Activated T-cell treated with anti-CD3 and anti-CD28 coated beads for 4 hours (primary cell): ENCODE data around the gene PCGF3.
"Not testable (repeated sequence)": the region's sequence is repeated elsewhere in the genome, so short reads cannot be mapped to it uniquely, and the experiment has no call there.

ENCODE experiments used
- DNase-seq: peaks from one replicate; pipeline ENCODE4 v3.0.0-alpha.2; 2020

The PCGF3 gene

DNA sequence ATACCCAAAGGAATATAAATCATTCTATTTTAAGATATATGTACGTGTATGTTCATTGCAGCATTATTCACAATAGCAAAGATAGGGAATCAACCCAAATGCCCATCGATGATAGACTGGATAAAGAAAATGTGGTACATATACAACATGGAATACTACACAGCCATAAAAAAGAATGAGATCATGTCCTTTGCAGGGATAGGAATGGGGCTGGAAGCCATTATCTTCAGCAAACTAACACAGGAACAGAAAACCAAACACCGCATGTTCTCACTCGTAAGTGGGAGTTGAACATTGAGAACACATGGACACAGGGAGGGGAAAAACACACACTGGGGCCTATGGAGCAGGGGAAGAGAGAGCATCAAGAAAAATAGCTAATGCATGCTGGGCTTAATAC lies 101.3 kb downstream of the PCGF3 start:
- not testable (repeated sequence) for DNase-seq

DNA sequence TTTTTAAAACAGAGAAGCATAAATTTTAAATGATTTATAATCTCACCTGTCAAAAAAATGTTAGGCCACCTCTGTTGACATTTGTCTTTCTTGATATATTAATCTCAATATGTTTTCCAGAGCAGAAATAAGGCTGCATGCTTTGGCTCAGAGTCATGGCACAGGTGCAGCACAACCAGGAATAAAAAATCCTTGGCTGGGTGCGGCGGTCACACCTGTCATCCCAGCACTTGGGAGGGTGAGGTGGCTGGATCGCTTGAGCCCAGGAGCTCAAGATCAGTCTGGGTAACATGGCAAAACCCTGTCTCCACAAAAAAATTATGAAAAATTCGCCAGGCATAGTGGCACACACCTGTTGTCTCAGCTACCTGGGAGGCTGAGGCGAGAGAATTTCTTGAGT lies 102.2 kb downstream of the PCGF3 start:
- no peak for DNase-seq

DNA sequence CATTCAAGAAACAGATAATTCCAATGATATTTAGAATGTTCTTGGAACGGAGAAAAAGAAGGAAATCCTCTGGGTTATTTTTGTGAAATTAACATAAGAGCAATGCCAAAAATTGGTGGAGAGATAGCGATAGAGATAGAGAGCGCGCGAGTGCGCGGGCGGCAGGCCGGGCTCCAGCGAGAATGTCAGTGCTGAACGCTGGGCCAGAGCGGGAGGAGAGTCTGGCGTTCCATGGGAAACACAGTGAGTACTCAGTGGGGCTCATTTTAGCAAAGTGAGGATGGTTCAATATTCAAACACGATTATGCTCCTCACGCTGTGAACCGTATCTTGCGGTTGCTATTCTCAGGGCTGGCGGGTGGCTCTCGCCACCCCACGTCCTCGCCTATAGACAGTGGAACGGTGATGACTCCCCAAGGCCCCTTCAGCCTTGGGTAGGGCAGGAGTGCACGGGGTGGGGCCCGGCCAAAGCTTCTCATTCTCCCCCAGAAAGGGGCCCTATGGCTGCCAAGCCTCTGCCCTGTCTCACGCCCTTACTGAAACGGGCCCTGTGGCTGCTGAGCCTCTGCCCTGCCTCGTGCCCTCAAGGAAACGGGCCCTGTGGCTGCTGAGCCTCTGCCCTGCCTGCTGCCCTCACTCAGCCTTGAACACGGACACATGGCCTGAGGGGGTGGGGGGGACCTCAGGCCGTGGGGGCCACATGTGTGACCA lies 103.4 kb downstream of the PCGF3 start:
- DNase-seq = no peak

DNA sequence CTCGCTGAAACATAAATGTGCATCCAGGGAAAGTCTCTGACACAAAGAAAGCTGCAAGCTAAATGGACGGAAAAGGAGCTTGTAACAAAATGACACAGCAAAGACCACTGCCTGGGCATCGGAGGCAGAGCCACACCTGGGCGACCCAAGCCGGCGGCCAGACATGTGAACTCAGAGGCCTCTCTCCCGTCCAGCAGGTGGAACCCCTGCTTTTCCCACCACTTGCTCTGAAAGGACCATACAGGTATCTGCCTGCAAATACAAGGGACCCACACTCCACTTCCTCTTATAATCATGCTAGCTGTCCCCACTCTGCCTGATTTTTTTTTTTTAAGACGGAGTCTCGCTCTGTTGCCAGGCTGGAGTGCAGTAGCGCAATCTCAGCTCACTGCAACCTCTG lies 108.3 kb downstream of the PCGF3 start:
- no peak for DNase-seq

DNA sequence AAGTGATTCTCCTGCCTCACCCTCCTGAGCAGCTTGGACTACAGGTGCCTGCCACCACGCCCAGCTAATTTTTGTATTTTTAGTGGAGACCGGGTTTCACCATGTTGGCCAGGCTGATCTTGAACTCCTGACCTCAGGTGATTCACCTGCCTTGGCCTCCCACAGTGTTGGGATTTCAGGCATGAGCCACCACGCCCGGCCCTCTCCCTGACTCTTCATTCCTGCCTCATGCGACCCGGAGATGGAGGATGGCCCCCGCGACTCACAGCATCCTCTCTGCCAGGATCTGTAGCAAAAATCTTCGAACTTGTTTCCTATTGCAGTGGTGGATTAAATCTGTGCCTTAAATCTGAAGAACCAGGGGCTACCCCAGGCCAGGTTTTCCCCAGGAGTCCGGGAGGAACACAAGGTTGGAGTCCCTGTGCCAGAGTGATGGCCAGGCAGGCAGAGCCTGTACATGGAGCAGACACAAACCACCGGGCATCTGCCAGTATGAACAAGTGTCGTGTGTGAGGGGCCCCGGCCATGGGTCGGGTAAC lies 108.7 kb downstream of the PCGF3 start:
- no peak for DNase-seq

GRCh38 chr4:815464-816146 lies 110.0 kb downstream of the PCGF3 start:
- DNase-seq = no peak

- no peak for DNase-seq
Measured at GRCh38 chr4:818106-818921, 112.7 kb downstream of the PCGF3 start.

DNA sequence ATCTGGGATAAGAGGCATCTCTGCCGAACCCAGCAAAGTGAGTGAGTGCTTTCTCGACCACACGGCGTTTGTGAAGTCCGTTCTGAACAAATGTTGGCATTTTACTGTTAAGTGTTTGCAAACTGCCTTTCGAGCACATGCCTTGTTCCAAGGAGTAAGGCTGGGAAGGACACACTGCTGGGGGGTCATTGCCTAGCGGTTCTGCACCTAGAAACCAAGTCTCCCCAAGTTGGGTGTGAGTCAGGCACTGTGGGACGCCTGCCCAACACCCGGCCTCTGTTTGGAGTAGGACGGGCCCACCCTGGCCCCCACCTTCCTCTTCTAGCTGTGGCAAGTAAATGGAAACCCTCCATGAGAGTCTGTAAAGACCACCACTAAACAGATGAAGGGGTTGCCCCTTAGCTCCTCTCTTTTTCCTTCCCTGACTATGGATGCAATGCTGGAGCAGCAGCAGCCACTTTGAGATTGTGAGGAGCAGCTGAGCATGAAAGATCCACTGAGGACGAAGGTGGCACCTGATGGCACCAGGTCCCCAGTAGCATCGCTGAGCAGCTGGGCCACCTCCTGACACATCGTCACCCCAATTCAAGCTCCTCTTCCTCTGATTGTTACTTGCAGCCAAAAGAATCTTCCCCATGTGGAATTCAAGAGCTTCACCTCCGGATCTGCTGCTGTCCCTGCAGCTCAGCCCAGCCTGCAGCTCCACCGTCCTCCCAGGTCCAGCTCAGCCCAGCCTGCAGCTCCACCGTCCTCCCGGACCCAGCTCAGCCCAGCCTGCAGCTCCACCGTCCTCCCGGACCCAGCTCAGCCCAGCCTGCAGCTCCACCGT lies 114.0 kb downstream of the PCGF3 start:
- no peak for DNase-seq
